Body of pancreas (tissue), 4 donors: ENCODE measurements around the gene AGAP1.

Experiments used
- POLR2A ChIP-seq, 3 donors: fragments of 450-650 bp; IDR thresholded peaks; one replicate each; pipeline ENCODE4 v1.6.1; 2016; ENCODE audit warnings: antibody characterized with exemption in 3 of 3, mild to moderate bottlenecking in 2 of 3
- TF ChIP-seq, protein P1 (sequence below), 7 experiments: fragments of 450-650 bp in 4 of 7; fragments of 200-600 bp in 3 of 7; sonication (generic) in 3 of 7; IDR thresholded peaks; one replicate each; pipeline ENCODE4 v1.5.1; 2016 to 2019; ENCODE audit warnings: antibody characterized with exemption in 7 of 7

DNA sequence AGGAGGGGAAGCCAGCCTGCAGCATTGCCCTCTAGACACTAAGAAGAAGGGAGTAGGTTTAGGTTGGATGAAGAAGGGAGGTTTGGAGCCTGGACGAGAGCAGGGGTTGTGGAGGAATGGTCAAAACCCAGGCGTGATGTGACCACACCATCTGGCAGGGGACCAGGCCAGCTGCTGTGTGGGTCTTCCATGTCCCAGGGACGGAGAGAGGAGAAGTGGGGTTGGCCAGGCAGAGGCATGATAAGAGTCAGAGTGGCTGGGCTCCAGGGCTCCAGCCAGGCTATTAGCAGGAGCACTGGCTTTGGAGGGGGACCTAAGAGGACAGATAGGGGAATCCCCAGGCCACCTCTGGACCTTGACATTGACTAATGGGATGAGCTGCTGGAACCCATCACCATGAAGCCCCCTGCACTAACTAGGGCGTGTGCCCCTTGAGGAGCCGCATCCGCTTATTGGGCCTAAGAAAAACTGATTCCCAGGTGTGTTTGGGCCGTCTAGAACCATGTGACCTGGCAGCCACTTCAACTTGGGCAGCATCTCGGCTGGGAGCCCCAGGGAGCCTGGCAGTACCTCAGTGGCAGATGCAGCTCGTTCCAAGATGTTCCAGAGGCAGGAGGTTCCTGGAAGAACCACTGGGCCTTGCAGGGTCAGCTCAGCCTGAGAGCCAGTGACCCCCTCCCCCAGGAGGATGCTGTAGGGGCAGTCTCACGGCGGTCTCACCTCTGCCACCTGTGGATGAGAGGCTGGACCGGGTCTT lies 235.1 kb downstream of the AGAP1 start:
- no peak for TF ChIP-seq POLR2A (IDR thresholded peaks at IDR 0.05)
- TF ChIP-seq, protein P1, sequence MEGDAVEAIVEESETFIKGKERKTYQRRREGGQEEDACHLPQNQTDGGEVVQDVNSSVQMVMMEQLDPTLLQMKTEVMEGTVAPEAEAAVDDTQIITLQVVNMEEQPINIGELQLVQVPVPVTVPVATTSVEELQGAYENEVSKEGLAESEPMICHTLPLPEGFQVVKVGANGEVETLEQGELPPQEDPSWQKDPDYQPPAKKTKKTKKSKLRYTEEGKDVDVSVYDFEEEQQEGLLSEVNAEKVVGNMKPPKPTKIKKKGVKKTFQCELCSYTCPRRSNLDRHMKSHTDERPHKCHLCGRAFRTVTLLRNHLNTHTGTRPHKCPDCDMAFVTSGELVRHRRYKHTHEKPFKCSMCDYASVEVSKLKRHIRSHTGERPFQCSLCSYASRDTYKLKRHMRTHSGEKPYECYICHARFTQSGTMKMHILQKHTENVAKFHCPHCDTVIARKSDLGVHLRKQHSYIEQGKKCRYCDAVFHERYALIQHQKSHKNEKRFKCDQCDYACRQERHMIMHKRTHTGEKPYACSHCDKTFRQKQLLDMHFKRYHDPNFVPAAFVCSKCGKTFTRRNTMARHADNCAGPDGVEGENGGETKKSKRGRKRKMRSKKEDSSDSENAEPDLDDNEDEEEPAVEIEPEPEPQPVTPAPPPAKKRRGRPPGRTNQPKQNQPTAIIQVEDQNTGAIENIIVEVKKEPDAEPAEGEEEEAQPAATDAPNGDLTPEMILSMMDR (IDR thresholded peaks at IDR 0.05): no peak
